Measurements from ENCODE around the gene PSMB2. TPM values are rescaled to one million over a fixed set of nuclear protein-coding genes. Genes with fewer than 3 reads are reported as not detected.

The PSMB2 gene
- total RNA-seq, 3 donors from 2014 or later, result 169 to 196 (median 191) TPM

GRCh38 chr1:35564884-35565741 is 76.2 kb downstream of the PSMB2 start:
- ATAC-seq, result no peak
- Mint-ChIP-seq H3K4me3 (no peak overlapping the region), H3K27me3 (ENCODE audit: low read depth) (no peaks in the 10 kb centered on the region), H3K4me1 (ENCODE audit: low read depth) (peaks cover 24% of the 10 kb centered on the region), H3K9me3 (no peaks in the 10 kb centered on the region), H3K36me3 (ENCODE audit: insufficient read depth) (peaks cover 12% of the 10 kb centered on the region)
- DNase-seq, result no peak

GRCh38 chr1:35564037-35564883 is 77.1 kb downstream of the PSMB2 start:
- DNase-seq (peak; percentile 79), ATAC-seq (peak; percentile 66)
- no peak overlapping the region for H3K4me3 Mint-ChIP-seq
- H3K36me3 Mint-ChIP-seq (ENCODE audit: insufficient read depth), result peaks cover 12% of the 10 kb centered on the region
- H3K9me3 Mint-ChIP-seq, result no peaks in the 10 kb centered on the region
- peaks cover 29% of the 10 kb centered on the region for H3K4me1 Mint-ChIP-seq (ENCODE audit: low read depth)
- H3K27me3 Mint-ChIP-seq (ENCODE audit: low read depth), result no peaks in the 10 kb centered on the region

DNA sequence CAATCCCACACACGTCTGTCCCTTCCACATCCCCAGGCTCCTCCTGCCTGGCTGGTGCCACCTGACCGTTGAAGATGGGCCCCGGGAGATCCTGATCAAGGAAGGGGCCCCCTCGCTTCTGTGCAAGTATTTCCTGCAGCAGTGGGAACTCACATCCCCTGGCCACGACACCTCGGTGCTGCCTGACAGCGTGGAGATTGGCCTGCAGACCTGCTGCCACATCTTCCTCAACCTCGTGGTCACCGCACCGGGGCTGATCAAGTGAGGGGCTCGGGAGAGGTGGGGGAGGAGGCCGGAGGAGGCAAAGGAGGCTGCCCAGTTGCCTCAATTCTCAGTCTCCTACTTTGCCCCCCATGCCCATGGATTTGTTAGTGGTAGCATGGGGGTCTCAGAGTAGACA is 78.2 kb downstream of the PSMB2 start:
- Mint-ChIP-seq H3K36me3 (ENCODE audit: insufficient read depth) (peaks cover 12% of the 10 kb centered on the region), H3K27me3 (ENCODE audit: low read depth) (no peaks in the 10 kb centered on the region), H3K4me3 (no peak overlapping the region), H3K4me1 (ENCODE audit: low read depth) (peaks cover 28% of the 10 kb centered on the region), H3K9me3 (no peaks in the 10 kb centered on the region)
- ATAC-seq (no peak), DNase-seq (no peak)

DNA sequence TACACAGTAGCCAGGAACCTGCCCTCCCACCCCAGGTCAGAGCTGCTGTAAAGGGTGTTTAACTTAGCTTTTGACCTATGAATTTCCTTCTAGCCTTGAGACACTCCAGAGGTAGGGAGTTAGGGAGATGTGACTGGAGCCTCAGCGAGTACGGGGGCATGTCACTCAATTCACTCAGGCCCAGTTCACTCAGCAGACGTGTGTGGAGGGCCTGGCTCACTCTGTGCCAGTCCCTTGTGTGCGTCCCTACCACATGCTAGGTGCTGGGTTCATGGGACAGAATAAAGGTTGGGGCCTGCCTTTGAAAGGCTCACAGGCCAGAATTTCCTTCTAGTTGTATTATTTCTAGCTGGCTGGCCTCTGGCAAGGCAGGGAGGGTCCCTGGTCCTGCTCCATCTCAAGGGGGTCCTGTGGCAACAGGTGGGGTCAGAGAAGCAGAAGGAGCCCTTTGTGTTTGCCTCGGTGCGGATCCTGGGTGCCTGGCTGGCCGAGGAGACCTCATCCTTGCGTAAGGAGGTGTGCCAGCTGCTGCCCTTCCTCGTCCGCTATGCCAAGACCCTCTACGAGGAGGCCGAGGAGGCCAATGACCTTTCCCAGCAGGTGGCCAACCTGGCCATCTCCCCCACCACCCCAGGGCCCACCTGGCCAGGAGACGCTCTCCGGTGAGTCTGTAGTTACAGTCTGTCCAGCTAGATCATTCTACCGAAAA is 79.2 kb downstream of the PSMB2 start:
- H3K27me3 Mint-ChIP-seq (ENCODE audit: low read depth), result no peaks in the 10 kb centered on the region
- peaks cover 28% of the 10 kb centered on the region for H3K4me1 Mint-ChIP-seq (ENCODE audit: low read depth)
- ATAC-seq, result no peak
- peaks cover 12% of the 10 kb centered on the region for H3K36me3 Mint-ChIP-seq (ENCODE audit: insufficient read depth)
- no peaks in the 10 kb centered on the region for H3K9me3 Mint-ChIP-seq
- no peak for DNase-seq
- no peak overlapping the region for H3K4me3 Mint-ChIP-seq

DNA sequence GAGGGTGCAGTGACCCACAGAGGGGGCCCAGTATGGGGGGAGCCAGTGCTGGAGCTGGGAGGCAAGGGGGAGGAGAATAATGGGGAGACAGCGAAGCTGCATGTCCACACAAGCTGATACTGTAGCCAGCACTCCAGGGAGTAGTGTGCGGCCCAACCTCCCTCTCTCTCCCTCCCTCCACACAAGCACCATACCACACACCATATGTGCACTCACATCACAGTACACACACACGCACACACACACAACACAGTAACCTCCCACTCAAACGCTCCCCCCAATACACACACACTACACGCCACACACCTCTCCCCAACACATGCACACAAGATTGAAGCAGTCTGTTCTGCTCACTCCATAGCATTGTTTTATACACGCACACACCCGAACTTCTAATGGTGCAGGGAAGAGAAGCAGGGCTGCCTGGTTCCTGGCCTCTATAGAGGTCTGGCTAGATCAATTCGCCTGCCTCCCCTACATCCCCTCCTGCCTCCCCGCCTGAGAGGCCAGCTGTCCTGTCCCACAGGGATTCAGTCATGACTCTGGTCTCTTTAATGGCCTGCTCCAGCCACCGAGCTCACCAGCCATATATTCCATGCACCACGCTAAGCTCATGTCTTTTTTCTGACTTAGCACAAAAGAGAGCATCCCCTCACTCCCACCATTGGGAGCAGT is 79.9 kb downstream of the PSMB2 start:
- ATAC-seq (no peak), DNase-seq (no peak)
- H3K36me3 Mint-ChIP-seq (ENCODE audit: insufficient read depth), result peaks cover 9% of the 10 kb centered on the region
- no peaks in the 10 kb centered on the region for H3K27me3 Mint-ChIP-seq (ENCODE audit: low read depth)
- no peaks in the 10 kb centered on the region for H3K9me3 Mint-ChIP-seq
- peaks cover 31% of the 10 kb centered on the region for H3K4me1 Mint-ChIP-seq (ENCODE audit: low read depth)
- H3K4me3 Mint-ChIP-seq, result no peak overlapping the region

GRCh38 chr1:35560256-35561225 is 80.8 kb downstream of the PSMB2 start:
- ATAC-seq, result no peak
- H3K9me3 Mint-ChIP-seq, result no peaks in the 10 kb centered on the region
- H3K4me3 Mint-ChIP-seq, result no peak overlapping the region
- DNase-seq, result no peak
- H3K4me1 Mint-ChIP-seq (ENCODE audit: low read depth), result peaks cover 40% of the 10 kb centered on the region
- H3K36me3 Mint-ChIP-seq (ENCODE audit: insufficient read depth), result peaks cover 9% of the 10 kb centered on the region
- no peaks in the 10 kb centered on the region for H3K27me3 Mint-ChIP-seq (ENCODE audit: low read depth)

- H3K4me1 Mint-ChIP-seq (ENCODE audit: low read depth), result peaks cover 45% of the 10 kb centered on the region
- peaks cover 5% of the 10 kb centered on the region for H3K36me3 Mint-ChIP-seq (ENCODE audit: insufficient read depth)
- H3K4me3 Mint-ChIP-seq, result peak overlapping the region; percentile 39
- DNase-seq (no peak), ATAC-seq (peak; percentile 12 to 16)
- H3K9me3 Mint-ChIP-seq, result no peaks in the 10 kb centered on the region
- no peaks in the 10 kb centered on the region for H3K27me3 Mint-ChIP-seq (ENCODE audit: low read depth)
Measured at GRCh38 chr1:35559317-35559944, 81.9 kb downstream of the PSMB2 start.

- DNase-seq (no peak), ATAC-seq (no peak)
- Mint-ChIP-seq H3K27me3 (ENCODE audit: low read depth) (no peaks in the 10 kb centered on the region), H3K36me3 (ENCODE audit: insufficient read depth) (peaks cover 1% of the 10 kb centered on the region), H3K9me3 (no peaks in the 10 kb centered on the region), H3K4me1 (ENCODE audit: low read depth) (peaks cover 45% of the 10 kb centered on the region), H3K4me3 (peak overlapping the region; percentile 98)
Measured at GRCh38 chr1:35558374-35559316, 82.7 kb downstream of the PSMB2 start.

GRCh38 chr1:35557611-35558373 is 83.5 kb downstream of the PSMB2 start, which contains the start of gene NCDN:
NCDN (plus strand) TSS chr1:35557799; CDS start chr1:35558191, 392 bp downstream.
- Mint-ChIP-seq H3K27me3 (ENCODE audit: low read depth) (no peaks in the 10 kb centered on the region), H3K36me3 (ENCODE audit: insufficient read depth) (peaks cover 4% of the 10 kb centered on the region)

DNA sequence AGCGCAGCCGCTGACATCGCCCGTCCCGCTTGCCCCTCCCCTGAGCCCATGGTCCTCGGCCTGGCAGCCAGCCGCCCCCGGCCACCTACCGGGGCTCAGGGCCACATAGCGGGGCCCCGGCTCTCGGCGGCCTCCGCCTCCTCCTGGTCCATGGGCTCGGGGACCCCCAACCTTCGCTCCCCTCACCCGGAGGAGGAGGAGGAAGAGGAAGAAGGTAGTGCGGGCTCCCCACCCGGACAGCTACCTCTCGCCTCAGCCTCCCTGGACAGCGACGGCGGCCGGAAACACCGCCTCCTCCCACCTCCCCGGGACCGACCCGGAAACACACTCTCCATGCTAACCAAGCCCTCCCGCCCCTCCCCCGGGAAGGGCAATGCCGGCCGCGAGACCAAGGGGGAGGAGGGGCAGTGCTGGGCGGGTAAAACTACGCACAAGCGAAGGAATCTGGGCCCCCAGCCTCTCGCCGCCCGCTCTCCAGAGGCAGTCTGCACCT is 84.2 kb downstream of the PSMB2 start, which contains the start of gene KIAA0319L:
Gene KIAA0319L (minus strand): TSS at position 286 of the 493 bp plus-strand sequence. CDS start 2,912 bp downstream, outside the sequence.
- Mint-ChIP-seq H3K9me3 (no peaks in the 10 kb centered on the region), H3K36me3 (ENCODE audit: insufficient read depth) (peaks cover 9% of the 10 kb centered on the region), H3K27me3 (ENCODE audit: low read depth) (no peaks in the 10 kb centered on the region), H3K4me1 (ENCODE audit: low read depth) (peaks cover 53% of the 10 kb centered on the region), H3K4me3 (peak within 1 kb of the TSS; percentile 98)
- ATAC-seq, result peak; percentile 69 to 76
- no peak for DNase-seq

More at GRCh38 chr1:35557611-35558373, 83.5 kb downstream of the PSMB2 start, which contains the start of gene NCDN:
- H3K4me3 Mint-ChIP-seq, result peak within 1 kb of the TSS; percentile 98
- ATAC-seq (peak; percentile 89), DNase-seq (peak; percentile 94)
- no peaks in the 10 kb centered on the region for H3K9me3 Mint-ChIP-seq
- H3K4me1 Mint-ChIP-seq (ENCODE audit: low read depth), result peaks cover 49% of the 10 kb centered on the region
